Activated naive CD8-positive, alpha-beta T cell treated with anti-CD3 and anti-CD28 coated beads, Interleukin-2, amount 50 U/mL, for 16 hours (primary cell): ENCODE results near the gene RSKR.
"Not testable (repeated sequence)": the region's sequence is repeated elsewhere in the genome, so short reads cannot be mapped to it uniquely, and the experiment has no call there.

Experiments
- DNase-seq: peaks from one replicate; pipeline ENCODE4 v3.0.0-alpha.2; 2020; ENCODE audit warnings: low read depth, low spot score

RSKR gene

DNA sequence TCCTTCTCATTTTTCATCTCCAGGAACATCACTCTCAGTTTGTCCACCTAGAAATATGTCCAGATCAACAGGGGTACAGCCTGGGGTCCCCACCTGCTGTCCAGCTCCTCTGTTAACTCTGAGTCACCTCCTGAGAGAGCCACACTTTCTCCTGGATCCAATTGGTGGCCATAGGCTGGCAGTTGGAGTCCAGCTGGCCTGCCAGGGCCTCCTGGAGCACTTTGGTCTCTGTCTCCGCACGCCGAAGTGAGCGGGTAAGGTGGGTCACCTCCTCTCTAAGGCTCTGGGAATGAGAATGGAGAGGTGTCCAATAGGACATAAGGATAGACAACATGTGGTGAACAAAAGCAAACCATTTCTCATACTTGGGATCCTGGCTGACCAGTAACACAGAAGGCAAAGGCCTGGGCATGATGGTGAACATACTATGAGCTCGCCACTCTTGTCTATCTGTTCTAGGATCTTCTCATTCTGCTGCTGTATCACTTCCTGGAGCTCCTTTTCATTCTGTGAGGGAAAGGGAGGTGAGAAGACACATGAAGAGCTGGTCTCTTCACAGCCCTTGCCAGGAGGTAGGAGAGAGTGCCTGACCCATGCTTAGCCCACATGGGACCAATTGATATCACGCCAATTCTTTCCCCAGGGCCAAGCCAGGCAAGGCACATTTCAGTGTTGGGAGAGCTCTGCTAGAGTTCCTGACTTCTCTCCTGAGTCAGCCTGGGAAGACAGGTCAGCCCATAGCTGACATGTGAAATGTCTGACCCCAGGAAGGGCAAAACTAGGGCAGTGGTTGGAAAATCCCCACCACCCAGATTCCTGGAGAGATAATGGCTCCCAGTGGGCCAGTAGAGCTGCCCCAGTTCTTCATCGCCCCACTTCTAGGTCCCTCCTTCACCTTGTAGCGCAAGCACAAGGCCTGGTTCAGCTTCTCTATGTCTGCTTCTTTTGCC lies 35.5 kb downstream of the RSKR start:
- no peak for DNase-seq

DNA sequence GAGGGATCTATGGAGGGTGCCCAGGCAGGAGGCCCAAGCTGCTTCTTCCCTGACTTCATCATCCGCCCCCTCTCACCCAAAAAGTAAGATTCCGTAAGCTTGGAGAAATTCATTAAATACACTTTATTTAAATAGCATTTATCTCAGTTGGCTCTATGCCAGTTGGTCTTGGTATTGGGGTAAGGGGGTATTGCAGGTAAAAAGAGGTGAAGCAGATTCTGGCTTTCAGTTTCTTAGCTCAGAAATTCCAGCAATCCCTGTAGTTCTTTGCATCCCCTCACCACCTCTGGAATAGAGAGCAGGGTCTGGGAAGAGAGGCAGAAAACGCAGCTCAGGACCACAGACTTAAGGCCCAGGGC lies 36.5 kb downstream of the RSKR start:
- no peak for DNase-seq

DNA sequence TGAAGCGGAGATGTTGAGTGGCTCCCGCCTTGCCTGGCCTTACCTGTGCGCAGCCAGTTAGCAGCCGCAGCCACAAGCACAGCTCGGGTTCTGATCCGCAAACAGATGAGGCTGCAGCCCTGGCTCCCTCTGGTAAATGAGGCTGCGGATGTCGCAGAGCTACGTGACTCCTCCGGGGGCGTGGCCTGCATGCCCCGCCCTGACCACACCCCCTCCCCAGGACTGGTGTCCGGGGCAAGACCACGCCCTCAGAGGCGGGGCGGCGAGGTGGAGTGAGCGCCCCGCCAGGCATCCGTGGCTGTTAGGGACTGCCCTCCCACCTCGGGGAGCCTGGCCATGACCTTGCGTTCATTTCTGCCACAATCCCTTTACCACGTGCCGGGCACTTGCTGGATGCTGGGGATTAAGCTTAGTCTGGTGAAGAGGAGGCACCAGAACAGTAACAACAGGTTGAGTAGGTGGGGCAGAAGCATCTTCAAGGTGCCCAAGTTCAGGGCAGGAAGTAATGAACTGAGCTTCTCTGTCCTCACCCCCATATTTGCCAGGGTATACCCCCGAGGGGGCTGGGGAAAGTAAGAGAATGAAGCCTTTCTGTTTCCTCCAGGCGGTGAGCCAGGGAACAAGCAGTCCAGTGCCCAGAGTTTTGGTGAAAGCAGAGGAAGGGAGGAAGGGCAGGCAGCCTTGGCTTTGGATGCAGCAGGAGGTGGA lies 37.1 kb downstream of the RSKR start, which contains the start of gene ALDOC:
Gene ALDOC (minus strand): TSS at position 138 of the 708 bp plus-strand sequence. CDS start 1,363 bp downstream, outside the sequence.
- peak; percentile 97 for DNase-seq

DNA sequence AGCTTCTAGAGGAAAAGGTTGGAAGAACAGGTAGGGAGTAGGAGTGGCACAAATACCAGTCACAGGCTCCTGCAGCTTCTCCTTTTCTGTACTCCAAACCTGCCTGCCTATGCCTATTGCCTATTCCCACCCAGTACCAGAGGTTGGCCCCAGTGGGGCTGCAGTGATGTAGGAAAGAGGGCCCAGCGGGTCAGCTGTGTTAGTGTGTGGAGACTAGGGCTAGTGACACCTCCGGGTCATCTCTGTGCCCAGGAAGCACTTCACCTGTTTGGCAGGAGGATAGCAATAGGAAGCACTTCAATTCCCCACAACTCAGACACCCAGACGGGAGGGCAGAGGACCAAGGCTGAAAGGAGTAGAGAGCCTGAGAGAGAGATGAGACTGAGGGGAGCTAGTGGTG lies 38.0 kb downstream of the RSKR start:
- DNase-seq: not testable (repeated sequence)

DNA sequence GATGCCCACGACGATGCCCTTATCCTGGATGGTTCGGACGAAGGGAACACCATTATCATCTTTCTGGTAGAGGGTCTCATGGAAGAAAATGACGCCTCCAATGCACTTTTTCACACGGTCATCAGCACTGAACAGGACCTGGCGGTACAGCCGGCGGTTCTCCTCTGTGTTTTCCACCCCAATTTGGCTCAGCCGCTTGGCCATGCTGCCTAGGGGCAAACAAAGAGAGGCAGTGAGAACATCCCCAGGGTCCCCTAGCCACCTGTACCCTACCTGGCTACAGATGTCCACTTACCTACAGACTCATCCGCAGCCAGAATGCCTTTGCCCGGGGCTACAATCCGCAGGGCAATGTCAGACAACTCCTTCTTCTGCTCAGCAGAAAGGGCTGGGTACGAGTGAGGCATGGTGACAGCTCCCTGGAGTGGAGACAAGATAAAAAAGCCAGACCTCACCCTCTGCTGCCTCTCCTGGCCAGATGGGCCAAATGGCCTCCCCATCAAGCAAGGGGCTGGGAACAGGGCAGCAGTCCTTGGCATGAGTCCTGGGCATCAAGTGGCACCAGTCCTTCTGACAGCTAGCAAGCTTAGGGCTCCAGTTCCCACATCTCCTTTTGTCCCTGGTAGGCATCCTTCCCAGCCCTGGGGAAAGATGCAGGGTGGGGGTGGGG lies 38.7 kb downstream of the RSKR start:
- no peak for DNase-seq

DNA sequence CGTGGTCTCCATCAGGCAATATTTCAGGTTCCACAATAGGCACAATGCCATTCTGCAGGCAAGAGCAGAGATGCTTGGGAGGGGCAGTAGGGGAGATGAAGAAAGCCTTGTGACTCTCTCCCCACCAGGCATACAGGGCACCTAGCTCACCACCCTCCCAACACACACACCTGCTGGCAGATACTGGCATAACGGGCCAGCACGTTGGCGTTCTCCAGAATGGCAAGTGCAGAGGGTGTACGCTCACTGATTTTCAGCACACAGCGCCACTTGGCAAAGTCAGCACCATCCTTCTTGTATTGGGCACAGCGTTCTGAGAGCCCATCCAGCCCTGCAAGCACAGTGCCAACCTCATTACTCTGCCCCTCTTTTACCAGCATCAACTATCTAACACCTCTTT lies 39.5 kb downstream of the RSKR start:
- no peak for DNase-seq

DNA sequence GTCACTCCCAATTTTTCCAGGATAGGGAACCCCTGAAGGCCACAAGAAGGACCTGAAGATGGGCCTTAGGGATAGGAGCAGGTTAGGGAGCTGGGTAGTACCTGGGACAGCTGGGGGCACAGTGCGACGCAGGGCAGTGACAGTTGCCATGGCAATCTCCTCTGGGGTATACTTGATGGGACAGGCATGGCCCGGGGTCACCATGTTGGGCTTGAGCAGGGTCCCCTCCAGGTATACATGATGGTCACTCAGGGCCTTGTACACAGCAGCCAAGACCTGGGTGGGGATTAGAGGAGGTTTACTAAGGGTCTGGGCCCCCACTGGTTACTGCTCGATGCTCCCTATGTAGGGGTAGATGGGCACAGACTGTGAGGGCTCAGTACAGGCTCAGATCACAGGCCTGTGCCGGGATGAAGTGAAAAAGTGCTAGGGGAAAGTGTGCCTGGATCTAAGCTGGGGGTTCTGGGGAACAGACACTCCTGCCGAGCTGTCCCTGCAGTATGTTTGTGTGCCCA lies 40.0 kb downstream of the RSKR start:
- DNase-seq: no peak

DNA sequence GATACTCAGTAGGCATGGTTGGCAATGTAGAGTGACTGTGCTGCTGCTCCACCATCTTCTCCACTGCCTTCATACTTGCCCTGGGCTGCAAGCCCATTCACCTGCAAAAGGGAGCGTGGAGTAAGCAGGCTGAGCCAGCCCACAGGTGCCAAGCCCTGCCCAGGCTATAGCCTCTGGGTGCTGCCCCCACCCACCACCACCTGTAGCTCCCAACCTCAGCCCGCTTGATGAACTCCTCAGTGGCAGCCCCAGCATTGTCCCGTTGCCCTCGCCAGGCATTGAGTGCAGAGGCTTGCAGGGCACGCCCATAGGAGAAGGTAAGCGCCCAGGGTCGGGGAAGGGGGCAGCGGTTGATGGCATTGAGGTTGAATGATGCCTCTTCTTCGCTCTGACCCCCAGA lies 40.5 kb downstream of the RSKR start:
- no peak for DNase-seq

DNA sequence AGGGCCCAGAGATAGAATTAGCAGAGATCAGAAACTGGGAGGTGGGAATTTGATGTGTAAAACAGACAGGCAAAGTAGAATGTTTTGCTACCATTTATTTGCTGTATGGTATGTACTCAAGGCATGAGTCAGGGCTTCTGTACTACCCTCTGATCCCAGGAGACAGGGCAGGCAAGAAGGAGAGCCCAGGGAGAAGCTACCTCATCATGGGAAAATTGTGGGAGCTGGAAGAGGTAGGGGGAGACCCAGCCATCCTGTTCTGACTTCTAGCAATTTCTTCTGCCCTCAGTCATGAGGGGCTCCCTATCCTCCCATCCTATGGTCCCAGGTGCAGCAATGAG lies 41.0 kb downstream of the RSKR start:
- DNase-seq: no peak

DNA sequence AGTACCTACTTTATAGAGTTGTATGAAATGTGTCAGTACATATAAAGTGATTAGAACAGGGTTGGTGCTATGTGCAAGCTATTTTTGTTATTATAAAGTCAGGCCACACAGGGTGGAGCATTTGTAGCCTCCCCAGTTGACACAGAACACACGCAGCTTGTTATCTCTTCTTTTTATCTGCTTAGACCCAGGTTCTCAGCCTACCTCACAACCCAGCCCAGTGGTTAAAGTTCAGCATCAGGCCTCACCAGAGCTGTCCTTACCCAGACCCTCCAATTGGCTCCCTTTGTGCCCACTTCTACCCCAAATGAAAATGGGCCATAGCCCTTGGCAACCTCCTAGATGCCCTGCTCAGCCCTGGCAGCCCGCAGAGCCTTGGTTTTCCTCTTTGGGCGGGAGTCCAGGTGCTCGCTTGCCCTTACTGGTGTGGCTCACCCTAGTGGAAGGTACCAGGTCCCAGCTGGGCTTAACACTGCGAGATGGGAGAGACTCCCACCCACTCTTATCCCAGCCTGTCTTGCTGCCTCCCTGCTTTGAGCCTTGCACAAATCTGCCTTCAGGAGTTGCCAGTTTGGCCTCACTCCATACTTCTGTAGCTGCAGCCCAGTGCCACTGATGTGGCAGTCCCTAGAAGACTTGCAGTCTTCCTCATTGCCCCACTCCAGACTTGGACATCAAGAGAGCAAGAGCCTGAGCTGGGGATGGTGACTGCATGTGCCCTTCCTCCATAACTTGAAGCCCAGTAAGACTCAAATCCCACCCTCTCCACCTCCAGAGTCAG lies 41.5 kb downstream of the RSKR start:
- no peak for DNase-seq

DNA sequence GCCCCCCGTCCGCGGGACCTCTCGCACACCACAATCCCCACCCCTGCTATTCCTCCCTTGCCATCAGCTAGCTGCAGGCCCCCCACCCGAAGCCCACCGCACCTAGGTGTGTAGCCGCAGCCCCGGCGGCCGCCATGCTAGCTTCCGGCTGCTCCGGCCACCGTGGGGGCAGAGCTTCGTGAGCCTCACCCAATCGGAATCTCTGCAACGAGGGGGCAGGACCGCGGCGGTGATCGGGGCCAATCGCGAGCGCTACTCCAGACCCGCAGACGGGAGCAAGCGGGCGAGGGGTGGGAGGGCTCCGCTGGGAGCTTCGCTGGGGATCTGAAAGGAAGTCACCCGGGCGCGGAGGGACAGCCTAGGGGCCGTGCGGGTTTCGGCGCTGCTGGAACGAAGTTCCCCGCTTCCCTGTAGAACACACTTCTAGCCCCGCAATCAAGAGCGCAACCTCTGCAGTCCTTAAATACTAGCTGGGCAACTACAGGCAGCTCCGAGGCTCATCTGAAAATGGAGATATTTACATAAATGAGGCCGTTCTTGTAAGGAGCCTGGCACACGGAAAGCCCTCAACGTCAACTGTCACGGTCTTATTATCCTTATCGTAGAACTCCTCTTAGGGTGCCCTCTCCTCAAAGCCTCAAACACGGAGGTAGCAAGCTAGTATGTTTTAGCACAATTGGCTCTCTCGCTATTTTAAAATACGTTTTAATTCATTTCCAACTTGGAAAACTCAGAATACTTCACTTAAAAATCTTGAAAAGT lies 42.4 kb downstream of the RSKR start, which contains the start of gene PIGS:
Gene PIGS (minus strand): TSS at position 164 of the 762 bp plus-strand sequence. CDS start 28 bp downstream, at position 136.
- DNase-seq: peak; percentile 79

DNA sequence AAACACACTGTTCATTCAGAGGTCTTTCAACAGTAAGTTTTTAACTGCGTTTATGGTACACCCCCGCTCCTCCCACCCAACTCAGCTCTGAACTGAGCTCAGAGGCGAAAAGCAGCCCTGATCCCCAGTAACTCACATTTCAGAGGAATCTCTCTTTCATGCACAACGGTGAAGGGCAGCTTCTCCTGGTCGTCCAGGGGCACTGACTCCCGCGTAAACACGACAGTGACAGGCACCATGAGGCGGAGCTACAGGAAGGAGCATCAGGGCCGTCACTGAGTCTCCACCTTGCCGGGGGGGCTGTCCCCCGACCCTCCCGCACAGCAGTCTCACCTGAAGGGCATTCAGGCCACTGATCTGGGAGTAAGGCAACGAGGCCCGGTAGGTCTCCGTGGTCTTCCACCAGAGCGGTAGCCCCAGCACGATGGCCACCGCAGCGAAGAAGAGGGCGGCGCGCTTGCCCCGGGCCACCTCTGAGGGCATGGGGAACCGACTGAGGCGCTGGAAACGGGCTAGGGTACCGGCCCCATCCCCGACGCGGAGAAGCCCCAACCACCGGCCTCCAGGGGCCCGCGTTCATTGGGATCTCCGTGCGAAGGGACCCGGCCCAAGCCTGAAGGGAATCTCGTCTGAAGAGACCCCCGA lies 43.1 kb downstream of the RSKR start:
- DNase-seq: peak; percentile 11

DNA sequence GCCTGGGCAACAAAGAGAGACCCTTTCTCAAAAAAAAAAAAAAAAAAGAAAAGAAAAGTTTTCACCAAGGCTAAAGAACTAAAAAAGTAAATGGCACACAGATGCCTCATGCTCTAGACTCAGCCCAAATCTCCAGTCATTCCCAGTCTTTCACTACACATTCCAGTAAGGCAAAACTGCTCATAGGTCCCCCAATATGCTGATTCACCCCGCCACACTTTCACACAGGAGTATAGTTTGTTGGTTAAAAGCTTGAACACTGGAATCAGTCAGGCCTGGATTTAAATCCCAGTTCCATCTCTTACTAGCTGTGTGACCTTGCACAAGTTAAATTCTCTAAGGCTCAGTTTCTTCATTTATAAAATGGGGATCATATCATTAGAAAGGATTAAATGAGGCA lies 44.5 kb downstream of the RSKR start:
- DNase-seq: no peak

DNA sequence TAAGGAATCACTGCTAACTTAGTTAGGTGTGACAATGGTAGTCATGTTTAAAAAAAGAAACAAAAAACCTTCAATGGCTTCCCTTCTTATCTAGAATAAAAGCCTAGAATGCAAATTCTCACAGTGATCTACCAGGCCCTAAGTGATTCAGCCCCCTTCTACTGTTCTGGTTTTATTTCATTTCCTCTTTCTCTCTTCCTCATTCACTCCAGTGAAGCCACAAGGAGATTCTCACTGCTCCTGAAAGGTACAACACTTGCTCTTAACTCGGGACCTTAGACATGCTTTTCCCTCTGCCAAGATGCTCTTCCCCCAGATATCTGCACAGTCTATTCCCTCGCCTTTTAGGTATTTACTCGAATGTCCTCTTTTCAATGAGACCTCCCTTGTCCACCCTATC lies 46.4 kb downstream of the RSKR start:
- no peak for DNase-seq

DNA sequence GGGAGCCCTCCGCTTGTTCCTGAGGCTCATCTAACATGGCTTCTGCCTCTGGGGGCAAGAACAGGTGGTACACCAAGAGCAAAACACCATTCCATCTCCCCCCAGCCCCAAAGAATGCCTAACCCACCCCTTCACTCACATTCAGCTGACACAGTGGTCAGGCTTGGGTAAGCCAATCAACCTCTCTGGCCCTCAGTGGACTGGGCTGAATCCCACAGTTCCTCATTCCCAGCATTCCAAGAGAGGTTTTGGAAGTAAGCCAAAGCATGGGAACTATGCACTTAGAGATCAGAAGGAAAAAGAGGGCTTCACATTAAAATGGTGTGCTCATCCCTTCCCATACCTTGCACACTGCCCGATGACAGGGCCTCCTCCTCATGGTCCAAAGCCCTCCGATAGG lies 50.5 kb downstream of the RSKR start:
- DNase-seq: no peak
